ENCODE measurements around the gene MTG2.

Gene MTG2

GRCh38 chr20:62244644-62245108, 61.8 kb downstream of the MTG2 start:
- Histone ChIP-seq H3K9ac (ENCODE audit: low read length) (no peak overlapping the region), H3K4me1 (ENCODE audit: low read length) (no peaks in the 10 kb centered on the region), H3K79me2 (ENCODE audit: low read length) (peaks cover 79% of the 10 kb centered on the region), H3K27ac (ENCODE audit: low read length) (no peak overlapping the region), H2AFZ (ENCODE audit: low read length) (no peak overlapping the region), H3K4me2 (ENCODE audit: low read depth, low read length) (no peak overlapping the region), H3F3A (ENCODE audit: insufficient read depth, low read length) (no peaks in the 10 kb centered on the region), H3K9me2 (replicated peaks; ENCODE audit: insufficient read depth, low read length) (no peaks in the 10 kb centered on the region), H3K27me3 (replicated peaks; ENCODE audit: insufficient read depth, low read length) (no peaks in the 10 kb centered on the region), H3K36me3 (replicated peaks; ENCODE audit: insufficient read depth, low read length) (no peaks in the 10 kb centered on the region), H4K20me1 (ENCODE audit: insufficient read depth, low read length) (no peaks in the 10 kb centered on the region), H3K4me3 (ENCODE audit: low read length) (no peak overlapping the region), H3K9me3 (replicated peaks; ENCODE audit: insufficient read depth, low read length) (no peaks in the 10 kb centered on the region)
- DNase-seq = no peak
- TF ChIP-seq EZH2phosphoT487 (IDR thresholded peaks at IDR 0.05; ENCODE audit: low read length) (no peak), EZH2 (optimal IDR thresholded peaks at IDR 0.05; ENCODE audit: low read depth, low read length) (no peak)
- TF ChIP-seq, protein P1, sequence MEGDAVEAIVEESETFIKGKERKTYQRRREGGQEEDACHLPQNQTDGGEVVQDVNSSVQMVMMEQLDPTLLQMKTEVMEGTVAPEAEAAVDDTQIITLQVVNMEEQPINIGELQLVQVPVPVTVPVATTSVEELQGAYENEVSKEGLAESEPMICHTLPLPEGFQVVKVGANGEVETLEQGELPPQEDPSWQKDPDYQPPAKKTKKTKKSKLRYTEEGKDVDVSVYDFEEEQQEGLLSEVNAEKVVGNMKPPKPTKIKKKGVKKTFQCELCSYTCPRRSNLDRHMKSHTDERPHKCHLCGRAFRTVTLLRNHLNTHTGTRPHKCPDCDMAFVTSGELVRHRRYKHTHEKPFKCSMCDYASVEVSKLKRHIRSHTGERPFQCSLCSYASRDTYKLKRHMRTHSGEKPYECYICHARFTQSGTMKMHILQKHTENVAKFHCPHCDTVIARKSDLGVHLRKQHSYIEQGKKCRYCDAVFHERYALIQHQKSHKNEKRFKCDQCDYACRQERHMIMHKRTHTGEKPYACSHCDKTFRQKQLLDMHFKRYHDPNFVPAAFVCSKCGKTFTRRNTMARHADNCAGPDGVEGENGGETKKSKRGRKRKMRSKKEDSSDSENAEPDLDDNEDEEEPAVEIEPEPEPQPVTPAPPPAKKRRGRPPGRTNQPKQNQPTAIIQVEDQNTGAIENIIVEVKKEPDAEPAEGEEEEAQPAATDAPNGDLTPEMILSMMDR (IDR thresholded peaks at IDR 0.05; ENCODE audit: low read length) = no peak

DNA sequence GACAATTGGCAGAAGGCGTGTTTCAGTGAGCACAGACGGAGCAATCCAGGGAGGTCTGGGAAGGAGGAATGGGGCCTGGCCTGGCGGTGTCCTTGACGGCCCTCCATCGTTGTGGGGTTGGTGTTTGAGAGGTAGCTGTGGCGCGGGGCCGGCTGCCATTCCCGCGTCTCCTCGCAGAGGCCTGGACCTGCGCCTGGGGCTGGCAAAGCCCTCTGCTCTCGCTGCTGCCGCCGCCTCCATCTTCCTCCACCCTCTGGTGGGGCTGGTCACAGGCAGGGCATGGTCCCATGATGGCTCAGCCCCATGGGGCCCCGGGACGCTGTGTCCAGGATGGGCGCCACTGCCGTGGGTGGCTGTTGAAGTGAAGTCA, 63.1 kb downstream of the MTG2 start:
- H3K9ac ChIP-seq (ENCODE audit: low read length) = no peak overlapping the region
- no peaks in the 10 kb centered on the region for H3K9me3 ChIP-seq (replicated peaks; ENCODE audit: insufficient read depth, low read length)
- H3K4me1 ChIP-seq (ENCODE audit: low read length) = no peaks in the 10 kb centered on the region
- peaks cover 74% of the 10 kb centered on the region for H3K79me2 ChIP-seq (ENCODE audit: low read length)
- H4K20me1 ChIP-seq (ENCODE audit: insufficient read depth, low read length) = no peaks in the 10 kb centered on the region
- H3F3A ChIP-seq (ENCODE audit: insufficient read depth, low read length) = no peaks in the 10 kb centered on the region
- H3K4me3 ChIP-seq (ENCODE audit: low read length) = no peak overlapping the region
- TF ChIP-seq EZH2 (optimal IDR thresholded peaks at IDR 0.05; ENCODE audit: low read depth, low read length) = no peak
- no peak for TF ChIP-seq EZH2phosphoT487 (IDR thresholded peaks at IDR 0.05; ENCODE audit: low read length)
- TF ChIP-seq, protein P1 (IDR thresholded peaks at IDR 0.05; ENCODE audit: low read length) = no peak
- no peaks in the 10 kb centered on the region for H3K9me2 ChIP-seq (replicated peaks; ENCODE audit: insufficient read depth, low read length)
- H2AFZ ChIP-seq (ENCODE audit: low read length) = no peak overlapping the region
- no peak overlapping the region for H3K27ac ChIP-seq (ENCODE audit: low read length)
- no peak overlapping the region for H3K4me2 ChIP-seq (ENCODE audit: low read depth, low read length)
- DNase-seq = no peak
- no peaks in the 10 kb centered on the region for H3K27me3 ChIP-seq (replicated peaks; ENCODE audit: insufficient read depth, low read length)
- H3K36me3 ChIP-seq (replicated peaks; ENCODE audit: insufficient read depth, low read length) = no peaks in the 10 kb centered on the region

DNA sequence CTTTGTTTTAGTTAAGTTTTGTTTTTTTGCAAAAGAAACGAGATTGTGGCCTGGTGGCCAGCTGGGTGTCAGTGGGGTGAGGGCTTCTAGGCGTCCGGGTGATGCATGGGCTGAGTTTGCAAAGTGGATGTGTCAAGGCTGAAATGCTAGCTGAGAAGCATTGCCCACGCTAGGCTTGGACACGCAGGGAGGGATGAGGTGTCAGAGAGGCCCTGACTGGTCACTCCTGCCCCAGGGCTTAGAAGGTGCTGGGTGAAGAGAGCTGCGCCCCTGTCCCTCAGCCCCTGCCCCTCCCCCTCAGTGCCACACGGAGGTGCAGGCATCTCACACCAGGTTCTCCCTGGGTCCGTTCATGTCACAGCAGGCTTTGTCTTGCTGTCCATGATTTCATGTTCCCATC, 63.6 kb downstream of the MTG2 start:
- H3K27ac ChIP-seq (ENCODE audit: low read length) = no peak overlapping the region

More for the DNA sequence above, 63.6 kb downstream of the MTG2 start:
- no peaks in the 10 kb centered on the region for H3F3A ChIP-seq (ENCODE audit: insufficient read depth, low read length)
- H3K9ac ChIP-seq (ENCODE audit: low read length) = no peak overlapping the region
- H3K9me3 ChIP-seq (replicated peaks; ENCODE audit: insufficient read depth, low read length) = no peaks in the 10 kb centered on the region
- TF ChIP-seq EZH2phosphoT487 (IDR thresholded peaks at IDR 0.05; ENCODE audit: low read length) (no peak), EZH2 (optimal IDR thresholded peaks at IDR 0.05; ENCODE audit: low read depth, low read length) (no peak)
- TF ChIP-seq, protein P1 (IDR thresholded peaks at IDR 0.05; ENCODE audit: low read length) = no peak
- no peak overlapping the region for H3K4me3 ChIP-seq (ENCODE audit: low read length)
- no peaks in the 10 kb centered on the region for H4K20me1 ChIP-seq (ENCODE audit: insufficient read depth, low read length)
- H2AFZ ChIP-seq (ENCODE audit: low read length) = no peak overlapping the region
- peaks cover 69% of the 10 kb centered on the region for H3K79me2 ChIP-seq (ENCODE audit: low read length)
- H3K4me2 ChIP-seq (ENCODE audit: low read depth, low read length) = no peak overlapping the region
- H3K4me1 ChIP-seq (ENCODE audit: low read length) = no peaks in the 10 kb centered on the region
- no peaks in the 10 kb centered on the region for H3K9me2 ChIP-seq (replicated peaks; ENCODE audit: insufficient read depth, low read length)
- H3K36me3 ChIP-seq (replicated peaks; ENCODE audit: insufficient read depth, low read length) = no peaks in the 10 kb centered on the region
- H3K27me3 ChIP-seq (replicated peaks; ENCODE audit: insufficient read depth, low read length) = no peaks in the 10 kb centered on the region
- DNase-seq = no peak

Data from MM.1S (cell line).